GM12801 (cell line): Measurements from ENCODE around the gene FGF11.

ENCODE experiments used
- TF ChIP-seq, protein P1 (sequence below): IDR thresholded peaks from one replicate; pipeline ENCODE4 v1.5.1; 2011; ENCODE audit warnings: control low read depth; ENCODE audit not compliant: insufficient read length; ENCODE audit errors: extremely low read depth

FGF11 gene

DNA sequence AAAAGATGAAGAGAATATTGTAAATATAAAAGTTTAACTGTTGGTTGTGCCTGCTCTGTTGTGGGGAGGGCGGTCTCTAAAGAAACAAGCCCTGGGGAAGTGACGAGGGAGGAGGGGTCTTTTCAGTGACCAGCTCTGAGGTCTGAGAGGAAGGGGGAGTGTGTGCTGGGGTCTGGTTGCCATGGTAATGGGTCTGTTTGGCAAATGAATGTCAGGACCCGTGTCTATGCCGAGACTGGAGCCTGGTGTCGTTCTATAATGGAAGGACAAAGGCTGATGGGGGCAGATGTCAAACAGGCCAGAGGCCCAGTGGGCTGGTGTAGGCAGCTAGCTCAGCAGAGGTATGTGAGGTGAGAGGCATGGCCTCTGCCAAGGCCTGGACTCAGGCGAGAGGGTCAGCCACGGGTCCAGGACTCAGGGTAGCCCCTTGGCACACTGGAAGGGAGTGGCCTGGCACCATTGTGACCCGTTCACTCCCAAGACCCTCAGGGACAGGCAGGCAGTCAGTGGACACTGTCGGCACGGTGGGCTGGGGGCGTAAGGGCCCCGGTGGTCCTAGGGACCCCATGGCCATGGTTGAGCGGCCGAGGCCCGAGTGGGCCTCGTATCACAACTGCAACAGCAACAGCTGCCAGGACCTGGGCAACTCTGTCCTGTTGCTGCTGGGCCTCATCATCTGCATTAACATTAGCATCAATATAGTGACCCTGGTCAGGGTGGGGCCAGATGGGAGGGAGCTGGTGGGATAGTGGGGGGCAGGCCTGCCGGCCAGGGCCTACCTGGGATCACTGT, 19.3 kb upstream of the FGF11 start, which contains the start of gene SPEM1:
Gene SPEM1, plus strand, starts transcription at position 506 of the 792 bp plus-strand sequence. Its CDS starts 61 bp downstream, at position 567.
- TF ChIP-seq, protein P1, sequence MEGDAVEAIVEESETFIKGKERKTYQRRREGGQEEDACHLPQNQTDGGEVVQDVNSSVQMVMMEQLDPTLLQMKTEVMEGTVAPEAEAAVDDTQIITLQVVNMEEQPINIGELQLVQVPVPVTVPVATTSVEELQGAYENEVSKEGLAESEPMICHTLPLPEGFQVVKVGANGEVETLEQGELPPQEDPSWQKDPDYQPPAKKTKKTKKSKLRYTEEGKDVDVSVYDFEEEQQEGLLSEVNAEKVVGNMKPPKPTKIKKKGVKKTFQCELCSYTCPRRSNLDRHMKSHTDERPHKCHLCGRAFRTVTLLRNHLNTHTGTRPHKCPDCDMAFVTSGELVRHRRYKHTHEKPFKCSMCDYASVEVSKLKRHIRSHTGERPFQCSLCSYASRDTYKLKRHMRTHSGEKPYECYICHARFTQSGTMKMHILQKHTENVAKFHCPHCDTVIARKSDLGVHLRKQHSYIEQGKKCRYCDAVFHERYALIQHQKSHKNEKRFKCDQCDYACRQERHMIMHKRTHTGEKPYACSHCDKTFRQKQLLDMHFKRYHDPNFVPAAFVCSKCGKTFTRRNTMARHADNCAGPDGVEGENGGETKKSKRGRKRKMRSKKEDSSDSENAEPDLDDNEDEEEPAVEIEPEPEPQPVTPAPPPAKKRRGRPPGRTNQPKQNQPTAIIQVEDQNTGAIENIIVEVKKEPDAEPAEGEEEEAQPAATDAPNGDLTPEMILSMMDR: no peak

DNA sequence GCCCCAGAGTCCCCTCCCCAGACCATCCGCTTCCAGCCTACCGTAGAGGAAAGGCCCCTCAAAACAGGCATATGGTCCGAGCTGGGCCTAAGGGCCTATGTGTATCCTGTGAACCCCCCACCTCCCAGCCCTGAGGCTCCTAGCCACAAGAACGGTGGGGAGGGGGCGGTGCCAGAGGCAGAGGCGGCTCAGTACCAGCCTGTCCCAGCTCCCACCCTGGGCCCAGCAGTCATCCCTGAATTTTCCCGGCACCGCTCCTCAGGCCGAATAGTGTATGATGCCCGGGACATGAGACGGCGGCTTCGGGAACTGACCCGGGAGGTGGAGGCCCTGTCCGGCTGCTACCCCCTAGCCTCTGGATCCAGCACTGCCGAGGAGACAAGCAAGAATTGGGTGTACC, 18.1 kb upstream of the FGF11 start:
- TF ChIP-seq, protein P1: no peak

DNA sequence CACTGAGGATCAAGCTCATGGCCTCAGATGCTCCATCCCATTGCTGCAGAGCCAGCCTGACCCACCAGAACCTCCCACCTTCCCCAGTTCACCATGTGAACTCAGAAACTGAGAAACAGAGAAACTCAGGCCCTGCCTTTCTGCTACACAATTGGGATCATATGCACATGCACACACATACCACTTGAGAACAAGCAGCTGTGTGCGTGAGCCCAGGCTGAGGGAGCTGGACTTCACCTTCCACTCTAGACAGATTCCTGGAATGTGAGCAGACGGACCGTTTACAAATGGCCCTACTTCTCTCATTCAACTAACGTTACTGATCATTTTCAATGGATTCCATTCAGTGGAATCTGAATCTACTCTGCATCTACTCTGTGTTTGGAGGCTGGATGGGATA, 15.6 kb upstream of the FGF11 start:
- TF ChIP-seq, protein P1: no peak

DNA sequence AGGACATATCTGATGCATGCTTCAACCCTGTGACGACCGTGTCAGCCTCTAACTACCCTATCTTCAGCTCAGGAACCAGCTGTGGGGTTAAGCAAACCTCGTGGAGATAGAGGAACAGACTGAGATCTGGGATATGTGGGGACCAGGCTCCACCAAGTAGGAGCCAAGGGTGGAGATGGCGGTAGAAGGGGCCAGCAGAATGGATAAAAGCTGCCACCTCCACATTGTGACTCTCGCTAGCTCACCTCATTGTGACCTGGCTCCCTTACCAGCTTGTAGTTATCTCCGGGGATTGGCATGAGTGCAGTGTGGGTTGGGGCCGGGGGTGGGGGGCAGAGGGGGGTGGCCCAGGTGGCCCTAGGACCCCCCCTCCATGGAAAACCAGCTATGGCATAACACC, 14.0 kb upstream of the FGF11 start, which contains the start of gene SPEM2:
Gene SPEM2, plus strand, starts transcription at position 301 of the 400 bp plus-strand sequence. Its CDS starts 73 bp downstream, at position 374.
- TF ChIP-seq, protein P1: no peak

DNA sequence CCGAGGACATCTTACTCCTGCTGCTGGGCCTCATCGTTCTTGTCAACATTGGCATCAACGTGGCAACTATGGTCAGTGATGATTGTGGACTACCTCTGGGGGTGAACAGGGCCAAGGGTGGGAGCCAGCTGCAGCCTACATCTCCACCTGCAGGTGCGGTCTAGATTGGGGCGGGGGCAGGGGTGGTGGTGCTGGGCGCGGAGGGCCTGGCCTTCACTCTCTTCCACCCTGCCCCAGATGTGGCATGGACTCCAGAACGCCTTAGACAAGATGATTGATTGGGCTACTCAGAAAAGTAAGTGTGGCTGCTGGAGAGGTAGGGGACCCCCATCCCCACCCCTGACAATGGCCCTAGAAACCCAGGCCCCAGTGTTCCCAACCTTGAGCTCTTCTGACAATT, 13.6 kb upstream of the FGF11 start:
- TF ChIP-seq, protein P1: no peak

DNA sequence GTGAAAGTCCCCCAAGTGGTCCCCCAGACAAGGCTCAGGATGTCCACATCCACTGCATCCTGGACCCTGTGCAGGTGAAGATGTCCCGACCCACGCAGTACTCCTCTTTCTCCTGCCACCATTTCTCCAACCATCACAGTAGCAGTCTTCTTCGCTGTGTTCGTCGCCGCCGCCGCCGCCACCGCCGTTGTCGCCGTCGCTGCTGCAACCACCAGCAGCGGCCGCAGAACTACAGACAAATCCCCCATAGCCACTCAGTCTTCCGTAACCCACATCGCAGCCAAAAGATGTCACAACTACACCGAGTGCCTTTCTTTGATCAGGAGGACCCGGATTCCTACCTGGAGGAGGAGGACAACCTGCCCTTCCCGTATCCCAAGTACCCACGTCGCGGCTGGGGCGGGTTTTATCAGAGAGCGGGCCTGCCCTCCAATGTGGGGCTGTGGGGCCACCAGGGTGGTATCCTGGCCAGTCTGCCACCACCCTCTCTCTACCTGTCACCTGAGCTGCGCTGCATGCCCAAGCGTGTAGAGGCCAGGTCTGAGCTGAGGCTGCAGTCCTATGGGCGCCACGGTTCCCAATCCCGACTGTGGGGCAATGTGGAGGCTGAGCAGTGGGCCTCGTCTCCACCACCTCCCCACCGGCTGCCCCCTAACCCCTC, 13.0 kb upstream of the FGF11 start:
- TF ChIP-seq, protein P1: no peak

DNA sequence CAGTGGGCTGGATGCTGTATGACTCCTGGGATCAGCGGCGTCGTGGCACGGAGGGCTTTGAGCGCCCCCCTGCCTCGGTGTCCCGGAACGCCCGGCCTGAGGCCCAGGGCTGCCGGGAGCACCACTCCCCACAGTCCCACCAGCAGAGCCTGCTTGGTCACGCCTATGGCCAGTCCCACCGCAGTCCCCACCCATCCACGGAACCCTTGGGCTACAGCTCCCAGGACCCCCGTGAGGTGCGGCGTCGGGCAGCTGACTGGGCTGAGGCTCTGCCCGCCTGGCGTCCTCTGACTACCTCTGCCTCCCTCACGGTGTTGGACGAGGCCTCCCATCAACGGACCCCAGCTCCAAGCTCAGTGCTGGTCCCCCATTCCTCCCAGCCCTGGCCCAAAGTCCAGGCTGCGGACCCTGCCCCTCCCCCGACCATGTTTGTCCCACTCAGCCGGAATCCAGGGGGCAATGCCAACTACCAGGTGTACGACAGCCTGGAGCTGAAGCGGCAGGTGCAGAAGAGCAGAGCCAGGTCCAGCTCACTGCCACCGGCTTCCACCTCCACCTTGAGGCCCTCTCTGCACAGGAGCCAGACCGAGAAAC, 12.3 kb upstream of the FGF11 start:
- TF ChIP-seq, protein P1: no peak
